HEK293T (cell line): ENCODE measurements around the gene LGALS1.

Source experiments
- CTCF ChIA-PET: fragments of 350-600 bp; formaldehyde crosslinking; extraction: SDS; loops from one replicate; lab custom pipeline; 2021; ENCODE audit warnings: antibody characterized with exemption, inconsistent platforms; lab: Yijun Ruan, JAX
- POLR2A ChIA-PET: fragments of 350-600 bp; formaldehyde crosslinking; extraction: SDS; loops from one replicate; lab custom pipeline; 2020; ENCODE audit warnings: antibody characterized with exemption, inconsistent platforms; lab: Yijun Ruan, JAX
- DNase-seq: peaks from one replicate; pipeline ENCODE4 v3.0.0; 2012; ENCODE audit warnings: mixed read lengths; ENCODE audit errors: extremely low spot score
- ARNT ChIP-seq: fragments of 450-650 bp; IDR thresholded peaks from 2 replicates; pipeline ENCODE4 v1.6.1; 2017; ENCODE audit warnings: mild to moderate bottlenecking
- BHLHE40 ChIP-seq: fragments of 450-650 bp; IDR thresholded peaks from 2 replicates; pipeline ENCODE4 v1.6.1; 2016; ENCODE audit warnings: mild to moderate bottlenecking, moderate library complexity, borderline replicate concordance
- CTBP1 ChIP-seq: fragments of 450-650 bp; IDR thresholded peaks from 2 replicates; pipeline ENCODE4 v1.6.1; 2016; ENCODE audit warnings: borderline replicate concordance
- ELF4 ChIP-seq: fragments of 450-650 bp; IDR thresholded peaks from 2 replicates; pipeline ENCODE4 v1.6.1; 2017; ENCODE audit warnings: antibody characterized with exemption
- FOXA1 ChIP-seq: fragments of 450-650 bp; IDR thresholded peaks from 2 replicates; pipeline ENCODE4 v1.6.1; 2016; ENCODE audit warnings: mild to moderate bottlenecking
- FOXK2 ChIP-seq: fragments of 450-650 bp; IDR thresholded peaks from 2 replicates; pipeline ENCODE4 v1.6.1; 2016; ENCODE audit warnings: mild to moderate bottlenecking
- FOXM1 ChIP-seq: fragments of 450-650 bp; IDR thresholded peaks from 2 replicates; pipeline ENCODE4 v1.6.1; 2017; ENCODE audit warnings: mild to moderate bottlenecking, borderline replicate concordance
- HDGF ChIP-seq: fragments of 450-650 bp; IDR thresholded peaks from 2 replicates; pipeline ENCODE4 v1.6.1; 2017; ENCODE audit warnings: antibody characterized with exemption, borderline replicate concordance
- L3MBTL2 ChIP-seq: fragments of 450-650 bp; conservative IDR thresholded peaks from 2 replicates; pipeline ENCODE4 v1.6.1; 2016; ENCODE audit warnings: mild to moderate bottlenecking
- LEF1 ChIP-seq: fragments of 450-650 bp; IDR thresholded peaks from 2 replicates; pipeline ENCODE4 v1.6.1; 2017; ENCODE audit warnings: mild to moderate bottlenecking, borderline replicate concordance
- NFRKB ChIP-seq: fragments of 450-650 bp; IDR thresholded peaks from 2 replicates; pipeline ENCODE4 v1.6.1; 2016; ENCODE audit warnings: mild to moderate bottlenecking, moderate library complexity
- PKNOX1 ChIP-seq: fragments of 450-650 bp; IDR thresholded peaks from 2 replicates; pipeline ENCODE4 v1.6.1; 2016
- SP1 ChIP-seq: fragments of 450-650 bp; IDR thresholded peaks from 2 replicates; pipeline ENCODE4 v1.6.1; 2017
- SUZ12 ChIP-seq: fragments of 450-650 bp; IDR thresholded peaks from 2 replicates; pipeline ENCODE4 v1.6.1; 2016; ENCODE audit warnings: mild to moderate bottlenecking
- TARDBP ChIP-seq: fragments of 450-650 bp; IDR thresholded peaks from 2 replicates; pipeline ENCODE4 v1.6.1; 2016
- ZNF384 ChIP-seq: fragments of 450-650 bp; IDR thresholded peaks from 2 replicates; pipeline ENCODE4 v1.6.1; 2016

Gene LGALS1

GRCh38 chr22:37627545-37627944, 47.9 kb upstream of the LGALS1 start:
- ChIA-PET POLR2A (interaction anchor here (0.5 to 1.5 kb wide), 3 partner anchors 20 to 31 kb away, joined by 3 to 7 read pairs (median 4); partner anchors contain the start of genes GGA1 and PDXP), CTCF (interaction anchor here (0.6 to 0.8 kb wide), 3 partner anchors 54 to 547 kb away, joined by 3 to 5 read pairs (median 3); no protein-coding TSS in a partner anchor)
- TF ChIP-seq PKNOX1, result no peak
- no peak for TF ChIP-seq ELF4
- no peak for TF ChIP-seq BHLHE40
- no peak for DNase-seq

DNA sequence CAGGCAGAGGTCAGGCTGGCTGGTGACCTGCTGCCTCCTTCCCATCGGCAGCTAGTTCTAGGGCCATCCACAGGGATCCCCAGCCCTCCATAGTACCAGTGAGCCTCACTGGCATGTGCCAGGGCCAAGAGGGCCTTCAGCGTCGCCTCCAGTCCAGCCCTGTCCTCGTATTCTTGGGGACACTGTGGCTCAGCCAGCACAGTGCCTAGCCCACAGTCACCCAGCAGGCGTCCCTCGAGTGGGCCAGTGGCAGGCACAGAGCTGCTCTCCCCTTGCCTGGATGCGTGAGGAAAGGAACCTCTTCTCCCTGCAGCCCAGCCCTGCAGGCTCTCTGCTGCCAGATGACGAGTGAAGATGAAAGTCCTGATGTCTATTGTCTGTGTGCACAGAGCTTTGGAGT, 46.6 kb upstream of the LGALS1 start:
- CTCF ChIA-PET, result interaction anchor here (0.5 kb wide), 1 partner anchor 70 kb away, joined by 4 read pairs; no protein-coding TSS in a partner anchor
- POLR2A ChIA-PET, result interaction anchor here (0.8 to 1.2 kb wide), 3 partner anchors 9 to 29 kb away, joined by 3 to 7 read pairs (median 3); partner anchors contain the start of gene GGA1
- no peak for DNase-seq
- TF ChIP-seq CTBP1, result no peak
- no peak for TF ChIP-seq ARNT
- no peak for TF ChIP-seq HDGF
- TF ChIP-seq PKNOX1, result no peak
- no peak for TF ChIP-seq NFRKB
- no peak for TF ChIP-seq FOXA1
- TF ChIP-seq ELF4, result no peak
- no peak for TF ChIP-seq L3MBTL2
- TF ChIP-seq FOXK2, result no peak
- TF ChIP-seq ZNF384, result no peak
- TF ChIP-seq LEF1, result no peak
- TF ChIP-seq SP1, result no peak
- TF ChIP-seq TARDBP, result no peak
- no peak for TF ChIP-seq BHLHE40
- TF ChIP-seq SUZ12, result no peak
- TF ChIP-seq FOXM1, result no peak

- no peak for DNase-seq
- ChIA-PET CTCF (no interaction called here), POLR2A (interaction anchor here (1.0 to 5.0 kb wide), 3 partner anchors 13 to 56 kb away, joined by 3 to 21 read pairs (median 11); partner anchors contain the start of genes GGA1 and NOL12)
- TF ChIP-seq NFRKB (no peak), FOXA1 (no peak), SUZ12 (no peak), CTBP1 (no peak), PKNOX1 (no peak), FOXK2 (no peak), SP1 (no peak), ELF4 (no peak), HDGF (no peak), TARDBP (no peak), ARNT (no peak), LEF1 (no peak), ZNF384 (no peak), L3MBTL2 (no peak)
These were observed 45.5 kb upstream of the LGALS1 start for GRCh38 chr22:37629928-37630327.

- no peak for DNase-seq
- CTCF ChIA-PET, result interaction anchor here (0.6 to 4.8 kb wide), 5 partner anchors 12 to 233 kb away, joined by 3 to 41 read pairs (median 3); partner anchors contain the start of gene GGA1
- TF ChIP-seq ARNT (no peak), SUZ12 (no peak), FOXA1 (no peak), HDGF (no peak), ELF4 (no peak), LEF1 (no peak), TARDBP (no peak), L3MBTL2 (no peak), CTBP1 (no peak)
- POLR2A ChIA-PET, result interaction anchor here (1.0 to 7.9 kb wide), 4 partner anchors 12 to 55 kb away, joined by 3 to 58 read pairs (median 16); partner anchors contain the start of genes GGA1, NOL12 and PDXP
These were observed 44.5 kb upstream of the LGALS1 start for GRCh38 chr22:37630839-37631435.

- TF ChIP-seq HDGF (no peak), CTBP1 (no peak), TARDBP (no peak), FOXA1 (no peak), SUZ12 (no peak), BHLHE40 (no peak), FOXK2 (no peak), ARNT (no peak), FOXM1 (no peak), NFRKB (no peak), ELF4 (no peak), PKNOX1 (no peak), SP1 (no peak), LEF1 (no peak)
- ChIA-PET POLR2A (interaction anchor here (1.6 to 7.9 kb wide), 4 partner anchors 11 to 27 kb away, joined by 11 to 58 read pairs (median 18); partner anchors contain the start of genes GGA1 and PDXP), CTCF (interaction anchor here (0.6 to 4.8 kb wide), 6 partner anchors 11 to 232 kb away, joined by 3 to 41 read pairs (median 3); partner anchors contain the start of gene GGA1)
- no peak for DNase-seq
These were observed 43.8 kb upstream of the LGALS1 start for GRCh38 chr22:37631448-37632173.
